ENCODE results near the gene NLGN1.

NLGN1 gene

GRCh38 chr3:174099724-174100123 lies 702.2 kb downstream of the NLGN1 start:
- DNase-seq (ENCODE audit: low spot score) = no peak

- DNase-seq (ENCODE audit: low spot score) = no peak
These were observed 703.2 kb downstream of the NLGN1 start for GRCh38 chr3:174100744-174101143.

GRCh38 chr3:174101244-174101643 lies 703.7 kb downstream of the NLGN1 start:
- no peak for DNase-seq (ENCODE audit: low spot score)

- DNase-seq (ENCODE audit: low spot score) = no peak
These were observed 704.7 kb downstream of the NLGN1 start for GRCh38 chr3:174102274-174102673.

GRCh38 chr3:174102866-174103265 lies 705.3 kb downstream of the NLGN1 start:
- no peak for DNase-seq (ENCODE audit: low spot score)

- no peak for DNase-seq (ENCODE audit: low spot score)
These were observed 713.2 kb downstream of the NLGN1 start for GRCh38 chr3:174110761-174111160.

GRCh38 chr3:174111776-174112175 lies 714.2 kb downstream of the NLGN1 start:
- DNase-seq (ENCODE audit: low spot score) = no peak

GRCh38 chr3:174116421-174116820 lies 718.9 kb downstream of the NLGN1 start:
- DNase-seq (ENCODE audit: low spot score) = no peak

GRCh38 chr3:174120997-174121396 lies 723.5 kb downstream of the NLGN1 start:
- DNase-seq (ENCODE audit: low spot score) = no peak

GRCh38 chr3:174122411-174122810 lies 724.9 kb downstream of the NLGN1 start:
- DNase-seq (ENCODE audit: low spot score) = no peak

- DNase-seq (ENCODE audit: low spot score) = no peak
These were observed 727.8 kb downstream of the NLGN1 start for GRCh38 chr3:174125267-174125824.

GRCh38 chr3:174126990-174127758 lies 729.6 kb downstream of the NLGN1 start:
- DNase-seq (ENCODE audit: low spot score) = no peak

GRCh38 chr3:174132006-174132405 lies 734.5 kb downstream of the NLGN1 start:
- no peak for DNase-seq (ENCODE audit: low spot score)

GRCh38 chr3:174132421-174133042 lies 735.0 kb downstream of the NLGN1 start:
- DNase-seq (ENCODE audit: low spot score) = no peak

- DNase-seq (ENCODE audit: low spot score) = no peak
These were observed 748.5 kb downstream of the NLGN1 start for GRCh38 chr3:174146008-174146407.

GRCh38 chr3:174147798-174148197 lies 750.3 kb downstream of the NLGN1 start:
- DNase-seq (ENCODE audit: low spot score) = no peak

GRCh38 chr3:174153871-174154270 lies 756.3 kb downstream of the NLGN1 start:
- DNase-seq (ENCODE audit: low spot score) = no peak

GRCh38 chr3:174156200-174156599 lies 758.7 kb downstream of the NLGN1 start:
- no peak for DNase-seq (ENCODE audit: low spot score)

- DNase-seq (ENCODE audit: low spot score) = no peak
These were observed 761.1 kb downstream of the NLGN1 start for GRCh38 chr3:174158674-174159073.

- DNase-seq (ENCODE audit: low spot score) = no peak
These were observed 762.1 kb downstream of the NLGN1 start for GRCh38 chr3:174159604-174160003.

- no peak for DNase-seq (ENCODE audit: low spot score)
These were observed 765.0 kb downstream of the NLGN1 start for GRCh38 chr3:174162550-174162949.

- no peak for DNase-seq (ENCODE audit: low spot score)
These were observed 770.5 kb downstream of the NLGN1 start for GRCh38 chr3:174168026-174168425.

GRCh38 chr3:174168538-174169254 lies 771.2 kb downstream of the NLGN1 start:
- no peak for DNase-seq (ENCODE audit: low spot score)
